Gastrocnemius medialis (tissue), 4 donors: Measurements from ENCODE around the gene HOXA4. TPM values are rescaled to one million over a fixed set of nuclear protein-coding genes. Genes with fewer than 3 reads are reported as not detected.

ENCODE experiments used
- ATAC-seq, 2 donors: fragments of 150-250 bp; one replicate each; pipeline ENCODE4 v1.9.1; 2016
- DNase-seq, 2 donors: peaks; one replicate each; pipeline ENCODE4 v3.0.0-alpha.2; 2019
- H3K27ac ChIP-seq, 4 donors: fragments of 200-600 bp; sonication (generic); 1 replicate in 1 of 4; 2 replicates in 3 of 4; pipeline ENCODE4 v1.5.1; 2016 to 2018; ENCODE audit warnings: mild to moderate bottlenecking in 2 of 4, moderate library complexity in 1 of 4
- H3K27me3 ChIP-seq, 3 donors: fragments of 200-600 bp; sonication (generic) in 2 of 3; 1 replicate in 1 of 3; 2 replicates in 2 of 3; pipeline versions ENCODE4 v1.5.1 to v1.6.0; 2016 to 2019; ENCODE audit warnings: mild to moderate bottlenecking in 1 of 3, moderate library complexity in 1 of 3
- H3K36me3 ChIP-seq, 2 donors: fragments of 200-600 bp; sonication (generic) in 1 of 2; one replicate each; pipeline ENCODE4 v1.5.1; 2017 to 2018
- H3K4me1 ChIP-seq, 2 donors: fragments of 200-600 bp; sonication (generic) in 1 of 2; one replicate each; pipeline ENCODE4 v1.5.1; 2016 to 2017; ENCODE audit warnings: mild to moderate bottlenecking in 2 of 2
- H3K4me3 ChIP-seq, 4 donors: fragments of 200-600 bp; sonication (generic) in 3 of 4; 1 replicate in 1 of 4; 2 replicates in 3 of 4; pipeline ENCODE4 v1.5.1; 2016 to 2019; ENCODE audit warnings: mild to moderate bottlenecking in 2 of 4
- H3K9me3 ChIP-seq, 3 donors: fragments of 200-600 bp; sonication (generic) in 2 of 3; 1 replicate in 1 of 3; 2 replicates in 2 of 3; pipeline ENCODE4 v1.5.1; 2016 to 2019
- POLR2A ChIP-seq, 2 donors: fragments of 450-650 bp; IDR thresholded peaks; one replicate each; pipeline ENCODE4 v1.6.1; 2017; ENCODE audit warnings: antibody characterized with exemption in 2 of 2, mild to moderate bottlenecking in 2 of 2, moderate library complexity in 2 of 2
- in situ Hi-C, 4 donors: fragments of 200-750 bp; cut with MboI; loops; one replicate each; pipeline versions ENCODE4 v1.15.0 to v1.8.0; 2017; ENCODE audit warnings: low sequenced_read_pairs in 4 of 4
- intact Hi-C: fragments of 100-400 bp; cut with DNase I; formaldehyde crosslinking; loops from one replicate; pipeline ENCODE4 v1.15.1; 2023; ENCODE audit warnings: low total_unique reads
- total RNA-seq, 4 donors: library from RNA; depleted of rRNA; stranded (reverse); fragments of >200 nt; gene quantifications; one replicate each; pipeline versions ENCODE4 v1.1.0 to v1.2.3, GENCODE V29; 2016
- TF ChIP-seq, protein P1 (sequence below), 5 experiments: fragments of 450-650 bp in 3 of 5; fragments of 200-600 bp in 2 of 5; sonication (generic) in 2 of 5; IDR thresholded peaks in 4 of 5; conservative IDR thresholded peaks in 1 of 5; 1 replicate in 4 of 5; 2 replicates in 1 of 5; pipeline ENCODE4 v1.5.1; 2016 to 2019; ENCODE audit warnings: antibody characterized with exemption in 5 of 5, mild to moderate bottlenecking in 3 of 5, moderate library complexity in 3 of 5

Gene HOXA4
- total RNA-seq, 4 donors from 2014 or later = 1.7 to 4.2 (median 2.9) TPM

DNA sequence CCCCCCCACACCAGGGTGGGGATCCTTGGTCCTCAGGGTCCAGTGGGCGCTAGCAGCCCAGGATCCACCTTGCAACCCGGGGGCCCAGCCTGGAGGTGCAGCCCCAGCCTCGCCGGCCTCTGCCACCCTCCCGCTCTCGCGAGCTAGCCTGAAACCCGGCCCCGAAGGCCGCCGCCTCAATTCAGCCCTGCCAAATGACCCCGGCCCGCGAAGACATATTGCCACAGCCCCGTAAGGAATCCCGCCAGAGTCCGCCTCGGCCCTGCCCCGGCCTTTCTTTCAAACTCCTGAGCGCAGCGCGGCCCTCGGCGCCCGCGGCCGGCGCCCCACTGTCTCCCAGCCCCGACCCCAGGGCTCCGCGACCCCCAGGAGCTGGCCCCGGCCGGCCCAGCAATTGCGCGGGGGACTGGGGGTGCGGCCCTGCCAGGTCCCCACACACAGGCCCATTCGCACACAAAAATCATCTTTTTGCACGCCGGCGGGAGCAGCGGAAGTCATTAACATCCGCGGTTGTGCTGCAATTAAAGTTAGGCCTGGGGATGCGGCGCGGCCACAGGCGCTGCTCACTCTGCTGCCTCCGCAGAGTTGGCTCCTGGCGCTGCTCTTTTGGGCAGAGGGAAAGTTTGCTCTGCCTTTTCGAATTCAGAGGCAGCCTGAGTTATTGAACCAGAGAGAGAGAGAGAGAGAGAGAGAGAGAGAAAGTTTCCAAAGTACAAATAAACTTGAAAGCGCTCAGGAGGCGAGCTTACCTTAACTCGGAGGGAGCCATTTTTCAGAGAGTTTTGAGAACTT, 9.0 kb upstream of the HOXA4 start:
- peak overlapping the region in 3 of 4 donors; percentile 25 to 95 (median 32) for H3K27ac ChIP-seq
- in situ Hi-C loops = loop anchor here in 2 of 4 donors (5.0 to 10.0 kb wide), 3 partner anchors 285 to 775 kb away; no protein-coding TSS in a partner anchor
- intact Hi-C loops = no loop called here
- no peaks in the 10 kb centered on the region for H3K9me3 ChIP-seq
- H3K36me3 ChIP-seq = peaks cover 0 to 7% of the 10 kb centered on the region in 2 donors
- H3K27me3 ChIP-seq = no peaks in the 10 kb centered on the region
- DNase-seq = no peak
- H3K4me1 ChIP-seq = peaks cover 28 to 30% of the 10 kb centered on the region in 2 donors
- ATAC-seq = no peak
- H3K4me3 ChIP-seq = no peak overlapping the region
- TF ChIP-seq, protein P1, sequence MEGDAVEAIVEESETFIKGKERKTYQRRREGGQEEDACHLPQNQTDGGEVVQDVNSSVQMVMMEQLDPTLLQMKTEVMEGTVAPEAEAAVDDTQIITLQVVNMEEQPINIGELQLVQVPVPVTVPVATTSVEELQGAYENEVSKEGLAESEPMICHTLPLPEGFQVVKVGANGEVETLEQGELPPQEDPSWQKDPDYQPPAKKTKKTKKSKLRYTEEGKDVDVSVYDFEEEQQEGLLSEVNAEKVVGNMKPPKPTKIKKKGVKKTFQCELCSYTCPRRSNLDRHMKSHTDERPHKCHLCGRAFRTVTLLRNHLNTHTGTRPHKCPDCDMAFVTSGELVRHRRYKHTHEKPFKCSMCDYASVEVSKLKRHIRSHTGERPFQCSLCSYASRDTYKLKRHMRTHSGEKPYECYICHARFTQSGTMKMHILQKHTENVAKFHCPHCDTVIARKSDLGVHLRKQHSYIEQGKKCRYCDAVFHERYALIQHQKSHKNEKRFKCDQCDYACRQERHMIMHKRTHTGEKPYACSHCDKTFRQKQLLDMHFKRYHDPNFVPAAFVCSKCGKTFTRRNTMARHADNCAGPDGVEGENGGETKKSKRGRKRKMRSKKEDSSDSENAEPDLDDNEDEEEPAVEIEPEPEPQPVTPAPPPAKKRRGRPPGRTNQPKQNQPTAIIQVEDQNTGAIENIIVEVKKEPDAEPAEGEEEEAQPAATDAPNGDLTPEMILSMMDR (IDR thresholded peaks at IDR 0.05 in 4 of 5, conservative IDR thresholded peaks at IDR 0.05 in 1 of 5) = no peak
- TF ChIP-seq POLR2A (IDR thresholded peaks at IDR 0.05) = no peak

DNA sequence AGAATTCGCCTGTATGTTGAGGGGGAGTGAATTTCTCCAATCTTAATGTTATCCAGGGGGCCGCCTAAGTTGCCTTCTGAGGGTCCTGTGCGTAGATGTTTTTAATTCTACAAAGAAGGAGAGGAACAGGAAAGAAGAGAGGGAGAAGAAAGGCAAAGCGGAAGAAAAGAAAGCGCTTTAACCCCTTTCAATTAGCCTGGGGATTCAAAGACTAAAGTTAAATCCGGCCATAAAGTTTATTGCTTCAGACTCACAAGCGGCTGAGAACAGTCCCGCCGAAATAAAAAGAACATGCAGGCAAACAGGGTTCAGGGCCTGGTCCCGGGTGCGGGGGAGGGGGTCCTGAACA, 8.4 kb upstream of the HOXA4 start:
- DNase-seq (no peak), ATAC-seq (no peak)
- TF ChIP-seq POLR2A (IDR thresholded peaks at IDR 0.05) = no peak
- intact Hi-C loops = no loop called here
- peaks cover 34% of the 10 kb centered on the region in 2 donors for H3K4me1 ChIP-seq
- H3K9me3 ChIP-seq = no peaks in the 10 kb centered on the region
- in situ Hi-C loops = no loop called here
- no peaks in the 10 kb centered on the region for H3K27me3 ChIP-seq
- peaks cover 0 to 2% of the 10 kb centered on the region in 2 donors for H3K36me3 ChIP-seq
- H3K4me3 ChIP-seq = no peak overlapping the region
- peak overlapping the region in 3 of 4 donors; percentile 25 to 95 (median 32) for H3K27ac ChIP-seq

DNA sequence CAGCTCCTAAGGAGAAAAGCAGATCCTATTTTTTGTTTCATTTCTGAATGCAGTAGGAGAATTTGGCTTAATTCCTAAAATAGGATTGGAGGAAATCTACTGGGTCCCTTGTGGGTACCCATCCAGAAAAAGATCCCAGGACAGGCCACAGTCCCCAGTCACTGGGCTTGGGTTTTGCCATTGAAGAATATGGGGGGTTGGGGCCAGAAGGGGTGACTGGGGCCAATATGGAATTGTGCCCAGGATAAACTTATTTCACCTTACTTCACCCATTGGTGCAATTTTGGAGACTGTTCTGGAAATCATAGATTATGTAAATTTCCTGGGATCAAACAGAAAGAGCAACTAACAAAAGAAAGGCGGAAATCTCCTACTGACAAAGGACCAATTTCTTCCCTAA, 7.9 kb upstream of the HOXA4 start:
- no peak for TF ChIP-seq POLR2A (IDR thresholded peaks at IDR 0.05)
- TF ChIP-seq, protein P1 (IDR thresholded peaks at IDR 0.05 in 4 of 5, conservative IDR thresholded peaks at IDR 0.05 in 1 of 5) = no peak
- Histone ChIP-seq H3K9me3 (no peaks in the 10 kb centered on the region), H3K4me3 (no peak overlapping the region), H3K27ac (peak overlapping the region in 3 of 4 donors; percentile 25 to 95 (median 32)), H3K4me1 (peaks cover 39% of the 10 kb centered on the region in 2 donors), H3K27me3 (no peaks in the 10 kb centered on the region), H3K36me3 (no peaks in the 10 kb centered on the region)
- intact Hi-C loops = no loop called here
- ATAC-seq (no peak), DNase-seq (no peak)
- in situ Hi-C loops = no loop called here

DNA sequence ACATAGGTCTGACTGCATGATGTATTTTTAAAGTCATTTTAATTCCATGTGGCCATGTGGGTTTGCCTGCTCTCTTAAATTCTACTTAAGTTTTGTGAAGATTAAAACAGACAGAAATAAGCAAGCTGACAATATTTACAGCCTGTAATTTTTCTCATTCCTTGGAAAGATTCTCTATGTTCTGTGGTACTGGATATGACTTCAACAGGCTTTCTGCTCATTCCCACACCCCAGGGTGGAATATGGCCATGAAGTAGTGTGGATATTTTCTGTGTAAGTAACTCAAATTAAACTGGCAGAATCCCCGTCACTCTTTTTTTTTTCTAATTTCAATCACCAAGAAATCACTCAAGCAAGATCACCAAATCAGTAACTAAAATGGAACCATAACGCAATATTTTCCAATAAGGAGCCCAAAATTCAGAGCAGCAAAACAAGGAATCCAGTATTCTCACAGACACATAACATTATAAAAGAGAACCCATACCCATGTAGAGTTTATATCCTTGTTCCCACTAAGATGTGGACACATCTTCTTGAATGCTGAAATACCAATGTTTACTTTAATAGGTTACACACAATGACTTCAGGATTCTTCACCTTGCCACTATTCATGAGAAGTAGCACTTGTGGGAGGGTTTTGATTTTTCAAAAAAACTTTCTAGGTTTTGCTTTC, 7.2 kb upstream of the HOXA4 start:
- Histone ChIP-seq H3K27ac (peak overlapping the region; percentile 9 to 95 (median 42)), H3K27me3 (no peaks in the 10 kb centered on the region)
- in situ Hi-C loops = no loop called here

DNA sequence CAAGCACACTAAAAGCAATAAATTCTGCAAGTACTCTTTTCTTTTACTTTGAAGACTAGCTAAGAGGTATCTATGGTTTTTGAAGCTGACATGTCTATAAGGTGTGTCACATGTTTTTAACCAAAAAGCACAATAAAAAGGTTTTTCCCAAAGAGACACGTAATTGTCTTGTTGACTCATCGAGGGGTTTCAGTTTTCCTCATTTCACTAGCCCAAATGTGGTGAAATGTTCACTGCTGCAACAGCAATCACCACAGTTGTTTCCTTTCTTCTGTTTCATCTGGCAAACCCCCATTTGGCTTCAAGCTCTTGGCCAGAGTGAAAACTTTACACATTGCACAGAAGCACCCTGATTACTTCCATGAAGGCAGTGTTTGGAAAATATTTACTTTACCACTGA, 3.8 kb upstream of the HOXA4 start:
- H3K36me3 ChIP-seq = no peaks in the 10 kb centered on the region
- in situ Hi-C loops (no loop called here), intact Hi-C loops (loop anchor here (2.0 to 5.0 kb wide), 2 partner anchors 33 to 280 kb away; partner anchors contain the start of gene HOXA9)
- H3K4me1 ChIP-seq = peaks cover 45 to 51% of the 10 kb centered on the region in 2 donors
- H3K27me3 ChIP-seq = no peaks in the 10 kb centered on the region
- no peaks in the 10 kb centered on the region for H3K9me3 ChIP-seq
- peak; percentile 51 to 75 for ATAC-seq
- H3K4me3 ChIP-seq = peak overlapping the region in 1 of 4 donors; percentile 3
- peak in 1 of 2 donors; percentile 78 for DNase-seq
- peak overlapping the region; percentile 70 to 95 (median 78) for H3K27ac ChIP-seq
- TF ChIP-seq, protein P1 (IDR thresholded peaks at IDR 0.05 in 4 of 5, conservative IDR thresholded peaks at IDR 0.05 in 1 of 5) = no peak
- no peak for TF ChIP-seq POLR2A (IDR thresholded peaks at IDR 0.05)

More for the DNA sequence above, 7.2 kb upstream of the HOXA4 start:
- no peak for DNase-seq
- Histone ChIP-seq H3K4me3 (no peak overlapping the region), H3K36me3 (no peaks in the 10 kb centered on the region), H3K4me1 (peaks cover 41% of the 10 kb centered on the region in 2 donors), H3K9me3 (no peaks in the 10 kb centered on the region)
- TF ChIP-seq POLR2A (IDR thresholded peaks at IDR 0.05) = no peak
- intact Hi-C loops = no loop called here
- ATAC-seq = no peak
